ENCODE results near the gene MUC5B. TPM values are rescaled to one million over a fixed set of nuclear protein-coding genes. Genes with fewer than 3 reads are reported as not detected.
A peak's percentile ranks its signal among the peaks of the same experiment; 100 is the strongest.

The MUC5B gene
- total and polyA plus RNA-seq, 9 donors, result 0.02 to 35.3 (median 1.1) TPM; not detected in 1

GRCh38 chr11:1198561-1199240, 24.2 kb upstream of the MUC5B start:
- no peak overlapping the region for H3K4me3 ChIP-seq
- TF ChIP-seq POLR2A (IDR thresholded peaks at IDR 0.05) (no peak), EP300 (IDR thresholded peaks at IDR 0.05) (no peak), CTCF (IDR thresholded peaks at IDR 0.05) (no peak)
- no peaks in the 10 kb centered on the region for H3K36me3 ChIP-seq
- no peak overlapping the region for H3K27ac ChIP-seq
- 68 to 77% (median 73%) methylated on average over 24 to 26 of the region's 26 CpGs for WGBS, 3 donors
- intact Hi-C loops (cut with DNase I), result no loop called here
- H3K4me1 ChIP-seq (ENCODE audit: insufficient read depth), result no peaks in the 10 kb centered on the region
- H3K27me3 ChIP-seq, result no peaks in the 10 kb centered on the region
- H3K9me3 ChIP-seq, result no peaks in the 10 kb centered on the region
- DNase-seq, result peak in 2 of 5 donors; percentile 5 to 15

GRCh38 chr11:1199241-1199750, 23.6 kb upstream of the MUC5B start:
- DNase-seq, result peak in 1 of 5 donors; percentile 6
- H3K27me3 ChIP-seq, result no peaks in the 10 kb centered on the region

GRCh38 chr11:1199751-1200610, 22.9 kb upstream of the MUC5B start:
- Histone ChIP-seq H3K4me3 (no peak overlapping the region), H3K36me3 (no peaks in the 10 kb centered on the region)

More at GRCh38 chr11:1199241-1199750, 23.6 kb upstream of the MUC5B start:
- intact Hi-C loops (cut with DNase I), result no loop called here
- Histone ChIP-seq H3K4me3 (no peak overlapping the region), H3K4me1 (ENCODE audit: insufficient read depth) (no peaks in the 10 kb centered on the region), H3K36me3 (no peaks in the 10 kb centered on the region), H3K27ac (no peak overlapping the region), H3K9me3 (no peaks in the 10 kb centered on the region)
- WGBS, 3 donors, result 62 to 67% (median 63%) methylated on average over 26 to 27 of the region's 27 CpGs
- TF ChIP-seq EP300 (IDR thresholded peaks at IDR 0.05) (no peak), CTCF (IDR thresholded peaks at IDR 0.05) (no peak), POLR2A (IDR thresholded peaks at IDR 0.05) (no peak)

More at GRCh38 chr11:1199751-1200610, 22.9 kb upstream of the MUC5B start:
- no peaks in the 10 kb centered on the region for H3K27me3 ChIP-seq
- no peaks in the 10 kb centered on the region for H3K4me1 ChIP-seq (ENCODE audit: insufficient read depth)
- peak in 2 of 5 donors; percentile 7 to 8 for DNase-seq
- 42 to 48% (median 46%) methylated on average over 40 to 47 of the region's 47 CpGs for WGBS, 3 donors
- H3K27ac ChIP-seq, result no peak overlapping the region
- no peaks in the 10 kb centered on the region for H3K9me3 ChIP-seq
- intact Hi-C loops (cut with DNase I), result loop anchor here in 3 of 4 donors (5.0 to 10.0 kb wide), 4 partner anchors 317 to 375 kb away; partner anchors contain the start of gene DUSP8 (in 2 of the 3)
- TF ChIP-seq CTCF (IDR thresholded peaks at IDR 0.05) (no peak), EP300 (IDR thresholded peaks at IDR 0.05) (no peak), POLR2A (IDR thresholded peaks at IDR 0.05) (no peak)

All from ovary (tissue), 9 donors.